Keratinocyte (primary cell): ENCODE measurements around the gene GTF3C6.

Experiments
- EZH2 ChIP-seq: IDR thresholded peaks from one replicate; pipeline ENCODE4 v1.6.1; 2012; ENCODE audit warnings: inconsistent platforms, mild to moderate bottlenecking, low read length, moderate library complexity
- TF ChIP-seq, protein P1 (sequence below), 3 experiments: IDR thresholded peaks in 1 of 3; conservative IDR thresholded peaks in 1 of 3; optimal IDR thresholded peaks in 1 of 3; 2 replicates in 2 of 3; 3 replicates in 1 of 3; pipeline versions ENCODE3 to v1.5.1; 2011; ENCODE audit warnings: low read length in 3 of 3, mild to moderate bottlenecking in 3 of 3, moderate library complexity in 2 of 3, control low read depth in 1 of 3, inconsistent platforms in 1 of 3; ENCODE audit not compliant: insufficient read depth in 2 of 3; ENCODE audit errors: extremely low read depth in 1 of 3

DNA sequence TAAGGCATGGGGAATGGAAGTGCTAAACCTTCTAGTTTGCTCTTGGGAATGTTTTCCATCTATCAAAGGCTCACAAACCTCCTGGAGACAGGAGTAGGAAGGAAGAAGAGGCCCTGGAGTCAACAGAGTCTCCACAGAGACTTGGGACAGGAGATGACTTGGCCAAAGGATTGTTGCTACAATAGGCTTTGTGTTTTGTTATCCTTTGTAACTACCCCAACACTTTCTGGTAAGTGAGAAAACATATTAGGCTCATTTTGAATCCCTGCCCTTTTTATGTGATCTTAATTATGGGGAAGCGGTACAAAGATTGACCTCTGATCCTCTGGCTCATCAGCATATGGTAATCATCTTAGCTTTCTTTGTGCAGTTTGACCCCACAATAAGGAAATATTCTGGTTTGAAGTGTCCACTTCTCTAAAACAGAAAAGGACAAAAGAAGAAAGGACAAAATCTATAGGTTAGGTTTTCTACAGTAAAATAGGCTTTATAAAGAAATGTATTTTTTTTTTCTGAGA, 24.1 kb upstream of the GTF3C6 start:
- TF ChIP-seq, protein P1, sequence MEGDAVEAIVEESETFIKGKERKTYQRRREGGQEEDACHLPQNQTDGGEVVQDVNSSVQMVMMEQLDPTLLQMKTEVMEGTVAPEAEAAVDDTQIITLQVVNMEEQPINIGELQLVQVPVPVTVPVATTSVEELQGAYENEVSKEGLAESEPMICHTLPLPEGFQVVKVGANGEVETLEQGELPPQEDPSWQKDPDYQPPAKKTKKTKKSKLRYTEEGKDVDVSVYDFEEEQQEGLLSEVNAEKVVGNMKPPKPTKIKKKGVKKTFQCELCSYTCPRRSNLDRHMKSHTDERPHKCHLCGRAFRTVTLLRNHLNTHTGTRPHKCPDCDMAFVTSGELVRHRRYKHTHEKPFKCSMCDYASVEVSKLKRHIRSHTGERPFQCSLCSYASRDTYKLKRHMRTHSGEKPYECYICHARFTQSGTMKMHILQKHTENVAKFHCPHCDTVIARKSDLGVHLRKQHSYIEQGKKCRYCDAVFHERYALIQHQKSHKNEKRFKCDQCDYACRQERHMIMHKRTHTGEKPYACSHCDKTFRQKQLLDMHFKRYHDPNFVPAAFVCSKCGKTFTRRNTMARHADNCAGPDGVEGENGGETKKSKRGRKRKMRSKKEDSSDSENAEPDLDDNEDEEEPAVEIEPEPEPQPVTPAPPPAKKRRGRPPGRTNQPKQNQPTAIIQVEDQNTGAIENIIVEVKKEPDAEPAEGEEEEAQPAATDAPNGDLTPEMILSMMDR (optimal IDR thresholded peaks at IDR 0.05 in 1 of 3, IDR thresholded peaks at IDR 0.05 in 1 of 3, conservative IDR thresholded peaks at IDR 0.05 in 1 of 3; ENCODE audit: extremely low read depth in 1 of 3, insufficient read depth in 2 of 3, low read length in 3 of 3): no peak
- no peak for TF ChIP-seq EZH2
